Stomach (tissue), 9 donors: ENCODE data around the gene TES. TPM values are rescaled to one million over a fixed set of nuclear protein-coding genes. Genes with fewer than 3 reads are reported as not detected.

Experiments used
- DNase-seq, 2 donors: peaks; one replicate each; pipeline versions ENCODE4 v3.0.0 to v3.0.0-alpha.2; 2013 to 2019
- H3K27ac ChIP-seq, 5 donors: fragments of 200-600 bp in 4 of 5; sonication (generic) in 4 of 5; one replicate each; pipeline ENCODE4 v1.5.1; 2013 to 2019; ENCODE audit warnings: mild to moderate bottlenecking in 1 of 5, moderate library complexity in 1 of 5
- H3K27me3 ChIP-seq, 3 donors: fragments of 200-600 bp; sonication (generic); one replicate each; pipeline ENCODE4 v1.5.1; 2017 to 2019; ENCODE audit warnings: mixed run types in 1 of 3
- H3K36me3 ChIP-seq, 4 donors: fragments of 200-600 bp; sonication (generic); 1 replicate in 3 of 4; 2 replicates in 1 of 4; pipeline ENCODE4 v1.5.1; 2016 to 2019
- H3K4me1 ChIP-seq, 4 donors: fragments of 200-600 bp; sonication (generic); one replicate each; pipeline ENCODE4 v1.5.1; 2016 to 2019
- H3K4me3 ChIP-seq, 4 donors: fragments of 200-600 bp; sonication (generic) in 3 of 4; one replicate each; pipeline ENCODE4 v1.5.1; 2016 to 2019; ENCODE audit warnings: mild to moderate bottlenecking in 1 of 4
- H3K9me3 ChIP-seq, 4 donors: fragments of 200-600 bp; sonication (generic); one replicate each; pipeline ENCODE4 v1.5.1; 2016 to 2019
- CTCF ChIP-seq, 7 experiments: fragments of 450-650 bp in 4 of 7; fragments of 200-600 bp in 3 of 7; sonication (generic) in 3 of 7; IDR thresholded peaks; one replicate each; pipeline ENCODE4 v1.5.1; 2016 to 2019; ENCODE audit warnings: antibody characterized with exemption in 7 of 7, control low read depth in 2 of 7, mild to moderate bottlenecking in 1 of 7
- EP300 ChIP-seq: sonication (generic); formaldehyde crosslinking; IDR thresholded peaks from one replicate; pipeline ENCODE4 v1.6.1; 2017; ENCODE audit warnings: antibody characterized with exemption
- POLR2A ChIP-seq, 4 donors: fragments of 450-650 bp; IDR thresholded peaks; one replicate each; pipeline ENCODE4 v1.6.1; 2016; ENCODE audit warnings: antibody characterized with exemption in 4 of 4, control low read depth in 2 of 4, mild to moderate bottlenecking in 1 of 4, moderate library complexity in 1 of 4
- POLR2AphosphoS5 ChIP-seq, 3 donors: sonication (generic); formaldehyde crosslinking; IDR thresholded peaks; one replicate each; pipeline ENCODE4 v1.6.1; 2016; ENCODE audit warnings: antibody characterized with exemption in 3 of 3
- WGBS, 5 donors: extraction: QIAGEN DNeasy Blood & Tissue Kit in 3 of 5; methylation state at CpG; one replicate each; pipeline versions ENCODE4 v1.1.5 to v1.1.7; 2013 to 2018; 5-methylcytosine and 5-hydroxymethylcytosine counted together
- intact Hi-C: fragments of 100-400 bp; cut with DNase I; formaldehyde crosslinking; loops from one replicate; pipeline ENCODE4 v1.15.1; 2023; ENCODE audit warnings: low total_unique reads
- polyA plus RNA-seq, 3 donors: library from polyadenylated mRNA; stranded (reverse); fragments of 200-250 nt; gene quantifications; one replicate each; pipeline ENCODE4 v1.2.3, GENCODE V29; 2013
- total RNA-seq, 5 donors: library from RNA; depleted of rRNA; stranded (reverse); fragments of >200 nt; gene quantifications; one replicate each; pipeline versions ENCODE4 v1.1.0 to v1.2.3, GENCODE V29; 2014 to 2016
- donor health status: healthy with polysubstance abuse.
- donor health status: Bipolar disorder and iron deficiency.
- donor health status: healthy.

TES gene
- total and polyA plus RNA-seq, 8 donors: 46.0 to 191 (median 119) TPM

GRCh38 chr7:116271963-116272886 lies 61.9 kb downstream of the TES start:
- 45 to 74% (median 64%) methylated on average over 4 of the region's 4 CpGs for WGBS, 5 donors
- intact Hi-C loops: no loop called here
- TF ChIP-seq POLR2A (IDR thresholded peaks at IDR 0.05) (no peak), CTCF (IDR thresholded peaks at IDR 0.05) (no peak), EP300 (peak; percentile 87), POLR2AphosphoS5 (IDR thresholded peaks at IDR 0.05) (peak; percentile 78 to 97 (median 93))

GRCh38 chr7:116273283-116273917 lies 63.1 kb downstream of the TES start:
- Histone ChIP-seq H3K27me3 (no peaks in the 10 kb centered on the region), H3K27ac (no peak overlapping the region), H3K9me3 (no peaks in the 10 kb centered on the region), H3K4me1 (peaks cover 0 to 34% (median 19%) of the 10 kb centered on the region in 4 donors), H3K4me3 (no peak overlapping the region), H3K36me3 (no peaks in the 10 kb centered on the region)
- WGBS, 5 donors: 12 to 34% (median 30%) methylated on average over 4 of the region's 4 CpGs
- TF ChIP-seq EP300 (no peak), POLR2AphosphoS5 (IDR thresholded peaks at IDR 0.05) (no peak), POLR2A (IDR thresholded peaks at IDR 0.05) (no peak), CTCF (IDR thresholded peaks at IDR 0.05) (no peak)
- intact Hi-C loops: no loop called here
- DNase-seq: no peak

More at GRCh38 chr7:116271963-116272886, 61.9 kb downstream of the TES start:
- H3K9me3 ChIP-seq: no peaks in the 10 kb centered on the region
- peak overlapping the region in 4 of 5 donors; percentile 65 to 82 (median 73) for H3K27ac ChIP-seq
- peaks cover 0 to 34% (median 19%) of the 10 kb centered on the region in 4 donors for H3K4me1 ChIP-seq
- no peaks in the 10 kb centered on the region for H3K27me3 ChIP-seq
- H3K4me3 ChIP-seq: no peak overlapping the region
- DNase-seq: peak in 1 of 2 donors; percentile 85
- H3K36me3 ChIP-seq: no peaks in the 10 kb centered on the region

GRCh38 chr7:116273918-116274301 lies 63.6 kb downstream of the TES start:
- Histone ChIP-seq H3K4me3 (no peak overlapping the region), H3K27me3 (no peaks in the 10 kb centered on the region), H3K4me1 (peaks cover 0 to 34% (median 19%) of the 10 kb centered on the region in 4 donors), H3K9me3 (no peaks in the 10 kb centered on the region), H3K36me3 (no peaks in the 10 kb centered on the region), H3K27ac (no peak overlapping the region)
- 84 to 97% (median 89%) methylated on average over 1 of the region's 1 CpG for WGBS, 5 donors
- no peak for DNase-seq
- intact Hi-C loops: no loop called here
- no peak for TF ChIP-seq POLR2A (IDR thresholded peaks at IDR 0.05)
- TF ChIP-seq EP300: no peak
- no peak for TF ChIP-seq POLR2AphosphoS5 (IDR thresholded peaks at IDR 0.05)
- TF ChIP-seq CTCF (IDR thresholded peaks at IDR 0.05): no peak

- DNase-seq: no peak
- H3K27me3 ChIP-seq: no peaks in the 10 kb centered on the region
- H3K9me3 ChIP-seq: no peaks in the 10 kb centered on the region
- TF ChIP-seq EP300 (no peak), CTCF (IDR thresholded peaks at IDR 0.05) (no peak), POLR2AphosphoS5 (IDR thresholded peaks at IDR 0.05) (no peak), POLR2A (IDR thresholded peaks at IDR 0.05) (no peak)
- no peaks in the 10 kb centered on the region for H3K36me3 ChIP-seq
- peaks cover 0 to 8% (median 4%) of the 10 kb centered on the region in 4 donors for H3K4me1 ChIP-seq
- peak overlapping the region in 1 of 5 donors; percentile 51 for H3K27ac ChIP-seq
- H3K4me3 ChIP-seq: no peak overlapping the region
- intact Hi-C loops: no loop called here
These were observed 66.7 kb downstream of the TES start for GRCh38 chr7:116277070-116277469.
